ENCODE results near the gene MTIF2.

Gene MTIF2

GRCh38 chr2:55309446-55309845, 40.4 kb upstream of the MTIF2 start:
- Histone ChIP-seq H3K4me2 (ENCODE audit: low read depth, low read length, poor library complexity, severe bottlenecking) (no peak overlapping the region), H3K79me2 (ENCODE audit: insufficient read depth, low read length) (no peaks in the 10 kb centered on the region), H3K4me1 (ENCODE audit: insufficient read depth, low read length, poor library complexity, severe bottlenecking) (no peaks in the 10 kb centered on the region), H2AFZ (ENCODE audit: low read length) (no peak overlapping the region), H3K9me3 (ENCODE audit: insufficient read depth, low read depth, low read length) (no peaks in the 10 kb centered on the region), H3K9me2 (replicated peaks; ENCODE audit: low read depth, low read length) (no peaks in the 10 kb centered on the region), H3K36me3 (ENCODE audit: insufficient read depth, low read length) (peaks cover 77% of the 10 kb centered on the region), H4K20me1 (ENCODE audit: insufficient read depth, low read length, poor library complexity, severe bottlenecking) (no peaks in the 10 kb centered on the region), H3K4me3 (ENCODE audit: low read length, poor library complexity, severe bottlenecking) (no peak overlapping the region), H3K27me3 (ENCODE audit: insufficient read depth, low read length, poor library complexity, severe bottlenecking) (no peaks in the 10 kb centered on the region), H3K9ac (ENCODE audit: low read depth, low read length, poor library complexity, severe bottlenecking) (no peak overlapping the region), H3F3A (ENCODE audit: low read depth) (no peaks in the 10 kb centered on the region; the same call in 1 of the 2 replicates)
- TF ChIP-seq EZH2phosphoT487 (IDR thresholded peaks at IDR 0.05; ENCODE audit: borderline replicate concordance) (no peak), CTCF (conservative IDR thresholded peaks at IDR 0.05; ENCODE audit: low read length) (no peak)

- H2AFZ ChIP-seq (ENCODE audit: low read length) = no peak overlapping the region
- H3K27me3 ChIP-seq (ENCODE audit: insufficient read depth, low read length, poor library complexity, severe bottlenecking) = no peaks in the 10 kb centered on the region
- no peak overlapping the region for H3K4me3 ChIP-seq (ENCODE audit: low read length, poor library complexity, severe bottlenecking)
- no peak overlapping the region for H3K9ac ChIP-seq (ENCODE audit: low read depth, low read length, poor library complexity, severe bottlenecking)
- no peaks in the 10 kb centered on the region for H3K79me2 ChIP-seq (ENCODE audit: insufficient read depth, low read length)
- H3K9me2 ChIP-seq (replicated peaks; ENCODE audit: low read depth, low read length) = no peaks in the 10 kb centered on the region
- H3K4me1 ChIP-seq (ENCODE audit: insufficient read depth, low read length, poor library complexity, severe bottlenecking) = no peaks in the 10 kb centered on the region
- H3K9me3 ChIP-seq (ENCODE audit: insufficient read depth, low read depth, low read length) = no peaks in the 10 kb centered on the region
- peaks cover 74% of the 10 kb centered on the region for H3K36me3 ChIP-seq (ENCODE audit: insufficient read depth, low read length)
- no peak overlapping the region for H3K4me2 ChIP-seq (ENCODE audit: low read depth, low read length, poor library complexity, severe bottlenecking)
- TF ChIP-seq EZH2phosphoT487 (IDR thresholded peaks at IDR 0.05; ENCODE audit: borderline replicate concordance) = no peak
- TF ChIP-seq CTCF (conservative IDR thresholded peaks at IDR 0.05; ENCODE audit: low read length) = no peak
- H3F3A ChIP-seq (ENCODE audit: low read depth) = no peaks in the 10 kb centered on the region; the same call in 1 of the 2 replicates
- H4K20me1 ChIP-seq (ENCODE audit: insufficient read depth, low read length, poor library complexity, severe bottlenecking) = no peaks in the 10 kb centered on the region
Observed at GRCh38 chr2:55302241-55302640, 33.2 kb upstream of the MTIF2 start.

GRCh38 chr2:55301277-55301676, 32.2 kb upstream of the MTIF2 start:
- peaks cover 71% of the 10 kb centered on the region for H3K36me3 ChIP-seq (ENCODE audit: insufficient read depth, low read length)

More at GRCh38 chr2:55301277-55301676, 32.2 kb upstream of the MTIF2 start:
- no peaks in the 10 kb centered on the region for H3K4me1 ChIP-seq (ENCODE audit: insufficient read depth, low read length, poor library complexity, severe bottlenecking)
- no peaks in the 10 kb centered on the region for H3K27me3 ChIP-seq (ENCODE audit: insufficient read depth, low read length, poor library complexity, severe bottlenecking)
- no peak overlapping the region for H3K4me2 ChIP-seq (ENCODE audit: low read depth, low read length, poor library complexity, severe bottlenecking)
- no peaks in the 10 kb centered on the region for H4K20me1 ChIP-seq (ENCODE audit: insufficient read depth, low read length, poor library complexity, severe bottlenecking)
- no peaks in the 10 kb centered on the region for H3K79me2 ChIP-seq (ENCODE audit: insufficient read depth, low read length)
- H3K9me3 ChIP-seq (ENCODE audit: insufficient read depth, low read depth, low read length) = no peaks in the 10 kb centered on the region
- H2AFZ ChIP-seq (ENCODE audit: low read length) = no peak overlapping the region
- H3K4me3 ChIP-seq (ENCODE audit: low read length, poor library complexity, severe bottlenecking) = no peak overlapping the region
- H3F3A ChIP-seq (ENCODE audit: low read depth) = no peaks in the 10 kb centered on the region; the same call in 1 of the 2 replicates
- TF ChIP-seq CTCF (conservative IDR thresholded peaks at IDR 0.05; ENCODE audit: low read length) = no peak
- no peak for TF ChIP-seq EZH2phosphoT487 (IDR thresholded peaks at IDR 0.05; ENCODE audit: borderline replicate concordance)
- H3K9ac ChIP-seq (ENCODE audit: low read depth, low read length, poor library complexity, severe bottlenecking) = no peak overlapping the region
- H3K9me2 ChIP-seq (replicated peaks; ENCODE audit: low read depth, low read length) = no peaks in the 10 kb centered on the region
